SK-N-MC (cell line): ENCODE measurements around the gene TFDP2.
A peak's percentile ranks its signal among the peaks of the same experiment; 100 is the strongest.

Source experiments
- EZH2 ChIP-seq: fragments of 200-600 bp; sonication (generic); IDR thresholded peaks from one replicate; pipeline ENCODE4 v1.6.1; 2017; ENCODE audit warnings: antibody characterized with exemption
- POLR2AphosphoS5 ChIP-seq: IDR thresholded peaks from 2 replicates; pipeline ENCODE4 v1.6.1; 2012; ENCODE audit warnings: mild to moderate bottlenecking, low read depth, low read length, borderline replicate concordance

DNA sequence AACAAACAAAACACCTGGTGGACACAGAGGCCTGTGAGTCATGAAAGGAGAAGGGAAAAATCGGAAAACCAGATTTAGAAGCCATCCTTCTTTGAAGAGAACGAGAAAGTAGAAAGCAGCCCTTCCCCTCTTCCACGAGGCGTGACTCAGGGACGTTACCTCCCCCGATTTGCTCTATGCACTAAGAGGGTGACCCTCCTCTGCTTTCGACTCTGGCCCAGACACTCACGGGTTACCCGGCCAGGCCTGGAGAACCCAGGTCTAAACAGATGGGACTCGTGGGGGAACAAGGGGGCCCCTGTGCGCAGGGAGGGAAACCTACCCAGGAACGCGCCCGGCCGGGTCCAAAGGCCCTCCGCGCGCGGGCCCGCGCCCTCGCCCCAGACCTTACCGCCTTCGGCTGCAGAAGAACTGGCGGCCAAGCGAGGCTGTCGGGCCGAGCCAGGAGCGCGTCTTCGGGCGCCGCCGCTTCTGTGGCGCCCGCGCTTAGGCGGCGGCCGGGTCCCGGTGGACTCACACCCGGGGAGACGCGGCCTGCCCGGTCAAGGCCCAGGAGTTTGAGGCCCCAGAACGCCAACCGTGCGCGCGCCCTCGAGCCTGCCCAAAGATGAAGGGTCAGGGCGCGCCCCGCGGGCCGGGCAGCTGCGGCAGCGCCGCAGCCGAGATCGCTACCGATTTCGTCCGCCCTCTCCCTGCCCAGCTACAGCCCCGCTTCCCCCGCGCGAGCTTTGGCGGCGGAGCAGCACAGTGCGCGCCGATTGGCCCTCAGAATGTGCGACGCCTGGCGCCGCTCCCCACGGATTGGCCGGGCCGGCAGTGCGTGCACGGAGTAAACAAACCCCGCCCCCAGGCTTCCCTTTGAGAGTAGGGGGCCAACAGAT lies at the start of gene TFDP2:
- TF ChIP-seq EZH2 (no peak), POLR2AphosphoS5 (0 out of 2 replicates have a peak, but pooled peaks have one; percentile 42)
